ENCODE data around the gene PURB.
"Not testable (repeated sequence)": the region's sequence is repeated elsewhere in the genome, so short reads cannot be mapped to it uniquely, and the experiment has no call there.

PURB gene

GRCh38 chr7:44891791-44892190 lies 6.5 kb upstream of the PURB start:
- DNase-seq (ENCODE audit: low spot score) = no peak

- peak; percentile 51 for DNase-seq (ENCODE audit: low spot score)
Measured at GRCh38 chr7:44891372-44891771, 6.0 kb upstream of the PURB start.

- DNase-seq (ENCODE audit: low spot score) = no peak
Measured at GRCh38 chr7:44889086-44889781, 3.9 kb upstream of the PURB start.

- no peak for DNase-seq (ENCODE audit: low spot score)
Measured at GRCh38 chr7:44887293-44887692, 2.0 kb upstream of the PURB start.

GRCh38 chr7:44884621-44885393 lies 523 bp downstream of the PURB start:
- peak; percentile 14 for DNase-seq (ENCODE audit: low spot score)

GRCh38 chr7:44883961-44884620 lies 1.2 kb downstream of the PURB start:
- no peak for DNase-seq (ENCODE audit: low spot score)

- DNase-seq (ENCODE audit: low spot score) = no peak
Measured at GRCh38 chr7:44882899-44883298, 2.4 kb downstream of the PURB start.

GRCh38 chr7:44881610-44882009 lies 3.7 kb downstream of the PURB start:
- no peak for DNase-seq (ENCODE audit: low spot score)

- DNase-seq (ENCODE audit: low spot score) = no peak
Measured at GRCh38 chr7:44881066-44881600, 4.2 kb downstream of the PURB start.

GRCh38 chr7:44880317-44881018 lies 4.9 kb downstream of the PURB start:
- DNase-seq (ENCODE audit: low spot score) = no peak

GRCh38 chr7:44876393-44876792 lies 8.9 kb downstream of the PURB start:
- no peak for DNase-seq (ENCODE audit: low spot score)

GRCh38 chr7:44875241-44875640 lies 10.1 kb downstream of the PURB start:
- DNase-seq (ENCODE audit: low spot score) = no peak

GRCh38 chr7:44872787-44873186 lies 12.5 kb downstream of the PURB start:
- no peak for DNase-seq (ENCODE audit: low spot score)

- DNase-seq (ENCODE audit: low spot score) = not testable (repeated sequence)
Measured at GRCh38 chr7:44871918-44872317, 13.4 kb downstream of the PURB start.

- DNase-seq (ENCODE audit: low spot score) = not testable (repeated sequence)
Measured at GRCh38 chr7:44870780-44871179, 14.6 kb downstream of the PURB start.

- DNase-seq (ENCODE audit: low spot score) = not testable (repeated sequence)
Measured at GRCh38 chr7:44870336-44870735, 15.0 kb downstream of the PURB start.

GRCh38 chr7:44867073-44867995 lies 18.0 kb downstream of the PURB start:
- DNase-seq (ENCODE audit: low spot score) = no peak

- not testable (repeated sequence) for DNase-seq (ENCODE audit: low spot score)
Measured at GRCh38 chr7:44861949-44862348, 23.4 kb downstream of the PURB start.

- DNase-seq (ENCODE audit: low spot score) = no peak
Measured at GRCh38 chr7:44858161-44858560, 27.2 kb downstream of the PURB start.

GRCh38 chr7:44854644-44855364 lies 30.5 kb downstream of the PURB start:
- DNase-seq (ENCODE audit: low spot score) = no peak

All from CD4-positive, alpha-beta T cell treated with Interleukin-6 at 100 ng/mL for 8 hours (primary cell).